ENCODE measurements around the gene NELL1. TPM values are rescaled to one million over a fixed set of nuclear protein-coding genes. Genes with fewer than 3 reads are reported as not detected.

Gene NELL1
- total and polyA plus RNA-seq, 3 experiments from 2014 or later, result not detected

DNA sequence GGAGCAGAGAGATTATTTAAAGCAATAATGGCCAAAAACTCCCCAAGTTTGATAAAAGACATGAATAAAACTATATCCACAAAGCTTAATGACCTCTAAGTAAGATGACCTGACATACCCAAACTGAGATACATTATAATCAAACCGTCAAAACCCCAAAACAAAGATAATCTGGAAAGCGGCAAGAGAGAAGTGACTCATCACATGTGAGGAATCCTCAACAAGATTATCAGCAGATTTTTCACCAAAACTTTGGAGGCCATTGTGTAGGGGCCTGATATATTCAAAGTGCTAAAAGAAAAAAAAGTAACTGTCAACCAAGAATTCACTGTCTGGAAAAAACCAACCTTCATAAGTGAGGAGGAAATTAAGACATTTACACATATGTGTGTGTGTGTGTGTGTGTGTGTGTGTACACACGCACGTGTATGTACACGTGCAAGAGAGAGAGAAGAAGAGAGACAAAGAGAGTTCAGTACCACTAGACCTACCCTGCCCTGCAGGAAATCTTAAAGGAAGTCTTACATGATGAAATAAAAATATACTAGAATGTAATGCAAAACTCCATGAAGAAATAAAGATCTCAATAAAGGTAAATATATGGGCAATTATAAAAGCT is 752.4 kb downstream of the NELL1 start:
- no peaks in the 10 kb centered on the region for H3K36me3 ChIP-seq (ENCODE audit: insufficient read depth, low read length)
- no peaks in the 10 kb centered on the region for H3K9me3 ChIP-seq (ENCODE audit: low read length)
- CTCF ChIA-PET, result no interaction called here
- no peak overlapping the region for H3K4me3 ChIP-seq (ENCODE audit: low read length)
- no peak overlapping the region for H3K4me3 Mint-ChIP-seq
- H3K36me3 Mint-ChIP-seq, result no peaks in the 10 kb centered on the region
- no peaks in the 10 kb centered on the region for H3K4me1 Mint-ChIP-seq
- no peaks in the 10 kb centered on the region for H3K4me1 ChIP-seq (ENCODE audit: insufficient read depth, low read length)
- no peak overlapping the region for H3K27ac ChIP-seq (ENCODE audit: low read depth, low read length)
- H3K27ac Mint-ChIP-seq, result no peak overlapping the region
- H3K9me3 Mint-ChIP-seq, result peaks cover 2 to 46% (median 13%) of the 10 kb centered on the region in 5 donors
- DNase-seq, result no peak
- POLR2A ChIA-PET, result no interaction called here
- H3K27me3 ChIP-seq (ENCODE audit: insufficient read depth, low read length, poor library complexity, severe bottlenecking), result no peaks in the 10 kb centered on the region
- no peaks in the 10 kb centered on the region for H3K27me3 Mint-ChIP-seq

DNA sequence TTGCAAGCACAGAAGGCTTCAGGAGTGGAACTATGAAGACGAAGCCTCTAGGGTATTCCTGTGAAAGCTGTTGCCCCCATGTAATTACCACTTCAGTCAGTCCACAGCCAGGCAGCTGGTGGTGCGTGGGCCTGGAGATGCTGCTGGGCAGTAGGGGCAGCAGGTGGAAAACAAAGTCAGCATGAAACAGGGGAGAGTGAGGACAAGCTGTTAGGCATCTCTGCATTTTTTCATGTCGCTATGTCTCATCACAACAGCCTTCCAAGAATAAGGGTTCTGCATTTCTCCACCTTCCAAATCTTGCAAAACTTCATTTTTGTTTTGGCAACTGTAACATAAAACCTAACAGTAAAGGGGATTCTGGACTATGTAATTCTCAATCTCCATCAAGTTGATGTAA is 757.5 kb downstream of the NELL1 start:
- Histone ChIP-seq H3K36me3 (ENCODE audit: insufficient read depth, low read length) (no peaks in the 10 kb centered on the region), H3K27ac (ENCODE audit: low read depth, low read length) (no peak overlapping the region), H3K27me3 (ENCODE audit: insufficient read depth, low read length, poor library complexity, severe bottlenecking) (no peaks in the 10 kb centered on the region), H3K4me3 (ENCODE audit: low read length) (no peak overlapping the region), H3K4me1 (ENCODE audit: insufficient read depth, low read length) (no peaks in the 10 kb centered on the region), H3K9me3 (ENCODE audit: low read length) (no peaks in the 10 kb centered on the region)
- Mint-ChIP-seq H3K4me3 (no peak overlapping the region), H3K4me1 (no peaks in the 10 kb centered on the region), H3K27ac (no peak overlapping the region), H3K27me3 (no peaks in the 10 kb centered on the region), H3K9me3 (peaks cover 2 to 33% (median 9%) of the 10 kb centered on the region in 5 donors), H3K36me3 (no peaks in the 10 kb centered on the region)
- DNase-seq, result no peak
- ChIA-PET CTCF (no interaction called here), POLR2A (no interaction called here)

- peaks cover 2 to 32% (median 7%) of the 10 kb centered on the region in 5 donors for H3K9me3 Mint-ChIP-seq
- Histone ChIP-seq H3K27me3 (ENCODE audit: insufficient read depth, low read length, poor library complexity, severe bottlenecking) (no peaks in the 10 kb centered on the region), H3K27ac (ENCODE audit: low read depth, low read length) (no peak overlapping the region), H3K4me3 (ENCODE audit: low read length) (no peak overlapping the region), H3K4me1 (ENCODE audit: insufficient read depth, low read length) (no peaks in the 10 kb centered on the region), H3K36me3 (ENCODE audit: insufficient read depth, low read length) (no peaks in the 10 kb centered on the region), H3K9me3 (ENCODE audit: low read length) (no peaks in the 10 kb centered on the region)
- H3K27me3 Mint-ChIP-seq, result no peaks in the 10 kb centered on the region
- no peak overlapping the region for H3K27ac Mint-ChIP-seq
- ChIA-PET POLR2A (no interaction called here), CTCF (no interaction called here)
- H3K4me3 Mint-ChIP-seq, result no peak overlapping the region
- no peaks in the 10 kb centered on the region for H3K4me1 Mint-ChIP-seq
- H3K36me3 Mint-ChIP-seq, result no peaks in the 10 kb centered on the region
- no peak for DNase-seq
These were observed 758.3 kb downstream of the NELL1 start for GRCh38 chr11:21427726-21428125.

DNA sequence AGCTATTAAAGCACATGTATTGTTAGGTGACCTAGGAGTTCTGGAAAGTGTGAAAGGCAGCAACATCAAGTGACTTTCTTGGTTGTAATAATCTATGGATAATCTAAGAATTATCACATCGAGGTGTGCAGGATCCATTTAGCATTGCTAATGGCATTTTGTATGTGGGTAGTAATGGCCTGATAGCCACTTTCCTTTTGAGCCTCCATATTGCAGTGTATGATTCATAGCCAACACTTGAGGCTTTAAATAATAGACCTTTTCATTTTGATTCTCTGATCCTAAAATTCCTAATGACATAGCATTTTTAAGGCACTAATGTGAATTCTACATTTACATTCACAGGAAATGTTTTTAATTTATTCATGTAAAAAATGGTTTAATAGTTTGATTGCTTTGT is 759.4 kb downstream of the NELL1 start:
- CTCF ChIA-PET, result no interaction called here
- Histone ChIP-seq H3K36me3 (ENCODE audit: insufficient read depth, low read length) (no peaks in the 10 kb centered on the region), H3K9me3 (ENCODE audit: low read length) (no peaks in the 10 kb centered on the region), H3K4me1 (ENCODE audit: insufficient read depth, low read length) (no peaks in the 10 kb centered on the region), H3K27ac (ENCODE audit: low read depth, low read length) (no peak overlapping the region), H3K27me3 (ENCODE audit: insufficient read depth, low read length, poor library complexity, severe bottlenecking) (no peaks in the 10 kb centered on the region), H3K4me3 (ENCODE audit: low read length) (no peak overlapping the region)
- Mint-ChIP-seq H3K27me3 (no peaks in the 10 kb centered on the region), H3K27ac (no peak overlapping the region), H3K4me3 (no peak overlapping the region), H3K4me1 (no peaks in the 10 kb centered on the region), H3K9me3 (peaks cover 2 to 32% (median 6%) of the 10 kb centered on the region in 5 donors), H3K36me3 (no peaks in the 10 kb centered on the region)
- DNase-seq, result no peak
- POLR2A ChIA-PET, result no interaction called here

GRCh38 chr11:21429401-21429800 is 760.0 kb downstream of the NELL1 start:
- POLR2A ChIA-PET, result no interaction called here
- Mint-ChIP-seq H3K36me3 (no peaks in the 10 kb centered on the region), H3K9me3 (peaks cover under 1 to 36% (median 8%) of the 10 kb centered on the region in 5 donors), H3K4me3 (no peak overlapping the region), H3K4me1 (no peaks in the 10 kb centered on the region), H3K27me3 (no peaks in the 10 kb centered on the region), H3K27ac (no peak overlapping the region)
- no peak overlapping the region for H3K27ac ChIP-seq (ENCODE audit: low read depth, low read length)
- H3K4me3 ChIP-seq (ENCODE audit: low read length), result no peak overlapping the region
- DNase-seq, result no peak
- H3K4me1 ChIP-seq (ENCODE audit: insufficient read depth, low read length), result no peaks in the 10 kb centered on the region
- no peaks in the 10 kb centered on the region for H3K27me3 ChIP-seq (ENCODE audit: insufficient read depth, low read length, poor library complexity, severe bottlenecking)
- H3K9me3 ChIP-seq (ENCODE audit: low read length), result no peaks in the 10 kb centered on the region
- no peaks in the 10 kb centered on the region for H3K36me3 ChIP-seq (ENCODE audit: insufficient read depth, low read length)
- CTCF ChIA-PET, result no interaction called here

DNA sequence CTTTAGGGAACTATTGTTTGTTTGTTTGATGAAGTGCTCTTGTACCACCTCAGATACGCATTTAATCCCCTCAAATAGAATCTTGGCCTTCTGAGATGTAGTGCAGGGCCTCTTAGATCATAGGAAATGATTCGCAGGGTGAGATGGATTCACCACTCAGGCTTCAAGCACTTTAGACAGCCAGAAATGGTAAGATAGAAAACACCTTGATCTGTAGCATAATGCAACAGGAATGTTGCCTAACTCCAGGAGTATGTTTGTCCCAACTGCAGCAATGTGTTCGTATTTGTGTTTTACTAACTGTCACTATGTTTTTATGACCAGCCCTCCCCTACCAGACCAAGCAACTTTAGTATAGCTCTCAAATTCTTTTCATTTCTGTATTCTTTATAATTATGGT is 761.2 kb downstream of the NELL1 start:
- no peaks in the 10 kb centered on the region for H3K27me3 ChIP-seq (ENCODE audit: insufficient read depth, low read length, poor library complexity, severe bottlenecking)
- no peaks in the 10 kb centered on the region for H3K27me3 Mint-ChIP-seq
- no peaks in the 10 kb centered on the region for H3K4me1 ChIP-seq (ENCODE audit: insufficient read depth, low read length)
- no peak overlapping the region for H3K4me3 ChIP-seq (ENCODE audit: low read length)
- peaks cover 1 to 29% (median 8%) of the 10 kb centered on the region in 5 donors for H3K9me3 Mint-ChIP-seq
- H3K27ac Mint-ChIP-seq, result no peak overlapping the region
- POLR2A ChIA-PET, result no interaction called here
- H3K4me3 Mint-ChIP-seq, result no peak overlapping the region
- H3K4me1 Mint-ChIP-seq, result no peaks in the 10 kb centered on the region
- no peaks in the 10 kb centered on the region for H3K36me3 ChIP-seq (ENCODE audit: insufficient read depth, low read length)
- H3K9me3 ChIP-seq (ENCODE audit: low read length), result no peaks in the 10 kb centered on the region
- H3K27ac ChIP-seq (ENCODE audit: low read depth, low read length), result no peak overlapping the region
- CTCF ChIA-PET, result no interaction called here
- DNase-seq, result no peak
- H3K36me3 Mint-ChIP-seq, result no peaks in the 10 kb centered on the region

DNA sequence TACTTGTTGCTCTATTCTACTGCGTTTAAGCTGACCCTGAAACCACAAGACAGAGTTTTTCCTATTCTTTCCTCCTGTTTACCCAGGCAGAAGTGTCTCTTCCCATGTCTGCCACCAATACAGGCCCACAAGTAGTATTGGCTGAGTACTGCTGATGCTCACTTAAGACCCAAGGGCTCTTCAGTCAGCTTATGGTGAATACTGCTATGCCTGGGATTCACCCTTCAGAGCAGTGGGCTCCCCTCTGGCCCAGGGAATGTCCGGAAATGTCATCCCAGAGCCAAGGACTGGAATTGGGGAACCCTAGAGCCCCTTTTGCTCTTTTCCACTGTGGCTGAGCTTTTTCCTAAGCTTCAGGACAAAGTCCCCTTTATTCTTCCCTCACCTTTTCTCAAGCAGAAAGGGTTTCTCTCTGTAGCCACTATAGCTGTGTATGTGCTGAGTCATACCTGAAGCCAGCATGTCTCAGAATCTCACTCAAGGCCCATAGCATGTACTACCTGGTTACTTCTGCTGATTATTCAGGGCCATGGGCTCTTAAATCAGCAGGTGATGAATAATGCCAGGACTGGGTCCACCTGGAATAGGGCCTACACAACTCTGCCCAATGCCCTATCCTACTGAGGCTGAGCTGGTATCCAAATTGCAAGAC is 777.7 kb downstream of the NELL1 start:
- no peak for DNase-seq
- Histone ChIP-seq H3K36me3 (ENCODE audit: insufficient read depth, low read length) (no peaks in the 10 kb centered on the region), H3K9me3 (ENCODE audit: low read length) (no peaks in the 10 kb centered on the region), H3K27me3 (ENCODE audit: insufficient read depth, low read length, poor library complexity, severe bottlenecking) (no peaks in the 10 kb centered on the region), H3K4me3 (ENCODE audit: low read length) (no peak overlapping the region), H3K27ac (ENCODE audit: low read depth, low read length) (no peak overlapping the region), H3K4me1 (ENCODE audit: insufficient read depth, low read length) (no peaks in the 10 kb centered on the region)
- CTCF ChIA-PET, result no interaction called here
- H3K4me1 Mint-ChIP-seq, result no peaks in the 10 kb centered on the region
- POLR2A ChIA-PET, result no interaction called here
- H3K27ac Mint-ChIP-seq, result no peak overlapping the region
- no peaks in the 10 kb centered on the region for H3K36me3 Mint-ChIP-seq
- no peak overlapping the region for H3K4me3 Mint-ChIP-seq
- H3K27me3 Mint-ChIP-seq, result no peaks in the 10 kb centered on the region
- peaks cover 5 to 17% (median 10%) of the 10 kb centered on the region in 5 donors for H3K9me3 Mint-ChIP-seq

DNA sequence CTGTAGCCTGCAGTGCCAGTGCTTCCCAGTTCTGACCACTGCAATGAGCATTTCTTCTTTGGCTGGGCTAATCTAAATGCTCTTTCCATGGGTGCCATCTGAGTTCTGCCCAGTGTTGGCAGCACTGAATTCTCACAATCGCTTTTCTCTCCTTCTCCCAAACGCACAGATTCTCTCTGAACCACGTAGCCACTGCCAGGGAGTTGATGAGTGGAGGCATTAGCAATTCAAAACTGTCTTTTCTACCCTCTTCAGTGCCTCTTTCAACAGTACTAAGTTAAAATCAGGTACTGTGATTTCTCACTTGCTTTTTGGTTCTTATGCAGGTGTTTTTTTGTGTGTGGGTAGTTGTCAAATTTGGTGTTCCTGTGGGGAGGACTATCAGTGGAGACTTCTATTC is 778.5 kb downstream of the NELL1 start:
- no peak for DNase-seq
- Histone ChIP-seq H3K27ac (ENCODE audit: low read depth, low read length) (no peak overlapping the region), H3K4me1 (ENCODE audit: insufficient read depth, low read length) (no peaks in the 10 kb centered on the region), H3K4me3 (ENCODE audit: low read length) (no peak overlapping the region), H3K9me3 (ENCODE audit: low read length) (no peaks in the 10 kb centered on the region), H3K36me3 (ENCODE audit: insufficient read depth, low read length) (no peaks in the 10 kb centered on the region), H3K27me3 (ENCODE audit: insufficient read depth, low read length, poor library complexity, severe bottlenecking) (no peaks in the 10 kb centered on the region)
- Mint-ChIP-seq H3K4me1 (no peaks in the 10 kb centered on the region), H3K9me3 (peaks cover 5 to 22% (median 10%) of the 10 kb centered on the region in 5 donors), H3K4me3 (no peak overlapping the region), H3K27me3 (no peaks in the 10 kb centered on the region), H3K27ac (no peak overlapping the region), H3K36me3 (no peaks in the 10 kb centered on the region)
- CTCF ChIA-PET, result no interaction called here
- POLR2A ChIA-PET, result no interaction called here

All from CD8-positive, alpha-beta memory T cell (primary cell).